Stimulated activated CD8-positive, alpha-beta memory T cell treated with anti-CD3 and anti-CD28 coated beads, Interleukin-4, amount 100 ng/mL, for 24 hours (primary cell): ENCODE measurements around the gene NOTCH1.
A peak's percentile ranks its signal among the peaks of the same experiment; 100 is the strongest.
"Not testable (repeated sequence)": the region's sequence is repeated elsewhere in the genome, so short reads cannot be mapped to it uniquely, and the experiment has no call there.

Experiments used
- DNase-seq: peaks from one replicate; pipeline ENCODE4 v3.0.0-alpha.2; 2020; ENCODE audit warnings: low read depth

The NOTCH1 gene

DNA sequence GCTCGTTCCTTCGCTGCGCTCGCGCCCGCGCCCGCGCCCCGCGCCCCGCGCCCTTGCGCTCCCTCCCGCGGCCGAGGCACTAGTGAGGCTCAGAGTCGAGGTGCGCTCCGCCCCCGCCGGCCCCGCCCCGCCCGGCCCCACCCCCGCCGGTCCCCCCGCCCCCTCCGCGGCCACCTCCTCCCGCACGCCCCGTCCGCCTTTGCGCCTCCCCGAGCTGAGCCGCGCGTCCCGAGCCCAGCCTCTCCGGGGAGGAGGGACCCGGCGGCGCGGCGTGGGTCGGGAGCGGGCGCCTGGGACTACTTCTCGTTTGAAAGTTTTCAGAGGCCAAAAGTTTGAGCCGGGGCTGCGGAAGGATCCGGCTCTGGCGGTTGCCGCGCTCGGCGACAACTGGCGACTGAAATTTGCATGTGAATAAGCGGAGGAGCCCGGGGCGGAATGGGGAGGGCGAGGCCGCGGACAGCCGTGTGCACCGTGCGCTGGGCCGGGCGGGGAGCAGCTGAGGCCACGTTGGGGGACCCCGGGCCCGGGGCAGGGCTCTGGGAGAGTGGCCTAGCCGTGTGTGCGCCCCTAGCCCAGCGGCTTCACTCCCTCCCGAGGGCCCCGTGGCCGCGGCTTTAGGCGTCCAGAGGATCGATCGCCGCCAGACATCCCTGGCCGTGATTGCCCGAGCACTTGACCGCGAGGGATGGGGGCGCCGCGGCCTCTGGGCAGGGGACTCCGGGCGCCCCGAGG lies at the start of gene NOTCH1:
NOTCH1 (minus strand) TSS at position 84 of the 732 bp plus-strand sequence. CDS start 262 bp downstream, outside the sequence.
- peak; percentile 85 for DNase-seq

DNA sequence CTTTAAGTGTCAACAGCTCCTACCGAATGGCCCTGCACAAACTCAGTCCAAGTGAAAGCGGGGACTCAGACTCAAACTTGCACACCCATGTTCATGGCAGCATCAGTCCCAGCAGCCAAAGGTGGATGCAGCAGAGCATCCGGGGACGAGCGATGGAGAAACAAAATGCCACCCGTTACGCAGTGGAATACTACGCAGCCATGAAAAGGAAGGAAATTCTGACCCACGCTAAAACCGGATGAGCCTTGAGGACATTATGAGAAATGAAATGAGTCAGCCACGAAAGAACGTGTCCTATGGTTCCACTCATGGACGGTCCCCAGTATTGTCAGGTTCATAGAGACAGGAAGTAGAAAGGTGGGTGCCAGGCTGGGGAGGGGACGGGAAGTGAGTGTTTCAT lies 48.6 kb upstream of the NOTCH1 start:
- no peak for DNase-seq

DNA sequence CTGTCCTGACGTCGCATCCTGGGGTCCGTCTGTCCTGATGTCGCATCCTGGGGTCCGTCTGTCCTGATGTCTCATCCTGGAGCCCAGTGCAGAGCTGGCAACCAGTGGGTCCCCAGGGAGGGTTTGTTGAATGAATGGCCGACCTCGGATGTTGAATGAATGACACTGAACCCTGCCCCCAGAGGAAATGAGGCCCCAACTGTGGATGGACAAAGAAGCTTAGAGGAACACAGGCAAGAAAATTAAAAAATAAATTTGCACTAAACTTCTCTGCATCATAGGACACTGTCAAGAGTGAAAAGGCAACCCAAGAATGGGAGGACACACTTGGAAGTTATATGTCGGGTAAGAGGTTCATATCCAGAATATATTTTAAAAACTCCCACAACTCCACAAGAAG lies 47.7 kb upstream of the NOTCH1 start:
- no peak for DNase-seq

DNA sequence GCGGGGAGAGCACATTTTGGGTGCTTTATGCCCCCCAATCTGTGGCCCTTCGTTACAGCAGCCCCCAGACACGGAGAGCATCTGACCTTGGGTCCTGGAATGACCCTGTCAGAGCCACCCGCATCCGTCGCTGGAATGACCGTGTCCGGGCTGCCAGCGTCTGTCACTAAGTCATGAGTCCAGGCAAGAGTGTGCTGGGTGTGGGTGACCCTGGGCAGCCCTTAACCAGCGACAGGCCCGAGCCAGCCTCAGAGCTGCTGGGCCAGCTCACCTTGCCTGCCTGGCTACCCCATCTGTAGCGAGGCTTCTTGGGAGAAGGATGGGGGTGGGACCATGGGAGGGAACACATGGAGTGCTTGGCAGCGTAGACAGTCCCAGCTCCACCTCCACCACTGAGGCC lies 46.8 kb upstream of the NOTCH1 start:
- no peak for DNase-seq

DNA sequence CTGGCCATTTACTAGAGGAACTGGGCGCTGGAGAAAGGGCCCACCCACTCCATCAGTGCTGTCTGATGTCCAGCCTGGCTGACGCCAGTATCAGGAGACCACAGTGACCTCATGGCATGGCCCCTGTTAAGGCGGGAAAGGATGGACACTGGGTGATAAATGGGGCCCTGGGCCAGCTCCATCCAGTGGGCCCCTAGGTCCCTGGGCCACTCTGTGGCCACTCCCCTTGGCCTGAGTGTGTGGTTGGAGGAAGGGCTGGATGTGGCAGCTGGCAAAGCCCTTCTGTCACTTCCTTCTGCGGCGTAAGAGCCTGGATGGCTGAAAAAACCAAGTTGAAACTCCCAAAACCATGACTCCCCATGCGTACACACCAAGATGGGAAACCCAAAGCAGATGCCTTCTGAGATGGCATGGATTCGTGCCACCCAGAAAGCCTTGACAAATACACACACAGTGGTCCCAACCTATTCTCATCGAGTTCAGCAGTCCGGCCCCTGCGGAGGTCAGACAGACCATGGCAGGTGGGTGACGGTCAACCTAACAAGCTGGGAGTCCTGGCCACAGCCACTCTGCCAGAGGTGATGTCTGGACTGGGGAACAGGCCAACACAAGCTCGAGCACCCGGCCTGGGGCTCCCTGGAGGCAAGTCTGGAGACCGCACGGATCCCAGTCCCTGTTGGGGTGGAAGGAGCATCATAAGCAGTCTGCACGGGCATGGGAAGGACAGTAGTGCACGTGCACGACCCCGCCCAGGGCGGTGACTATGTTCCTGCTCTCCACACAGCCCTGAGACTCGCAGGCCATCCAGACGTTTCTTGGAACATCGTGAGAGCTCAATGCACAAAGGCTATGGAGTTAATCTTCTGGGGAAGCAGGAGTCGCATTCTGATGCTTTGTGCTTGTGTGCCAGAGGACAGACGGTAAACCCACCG lies 45.2 kb upstream of the NOTCH1 start:
- no peak for DNase-seq

DNA sequence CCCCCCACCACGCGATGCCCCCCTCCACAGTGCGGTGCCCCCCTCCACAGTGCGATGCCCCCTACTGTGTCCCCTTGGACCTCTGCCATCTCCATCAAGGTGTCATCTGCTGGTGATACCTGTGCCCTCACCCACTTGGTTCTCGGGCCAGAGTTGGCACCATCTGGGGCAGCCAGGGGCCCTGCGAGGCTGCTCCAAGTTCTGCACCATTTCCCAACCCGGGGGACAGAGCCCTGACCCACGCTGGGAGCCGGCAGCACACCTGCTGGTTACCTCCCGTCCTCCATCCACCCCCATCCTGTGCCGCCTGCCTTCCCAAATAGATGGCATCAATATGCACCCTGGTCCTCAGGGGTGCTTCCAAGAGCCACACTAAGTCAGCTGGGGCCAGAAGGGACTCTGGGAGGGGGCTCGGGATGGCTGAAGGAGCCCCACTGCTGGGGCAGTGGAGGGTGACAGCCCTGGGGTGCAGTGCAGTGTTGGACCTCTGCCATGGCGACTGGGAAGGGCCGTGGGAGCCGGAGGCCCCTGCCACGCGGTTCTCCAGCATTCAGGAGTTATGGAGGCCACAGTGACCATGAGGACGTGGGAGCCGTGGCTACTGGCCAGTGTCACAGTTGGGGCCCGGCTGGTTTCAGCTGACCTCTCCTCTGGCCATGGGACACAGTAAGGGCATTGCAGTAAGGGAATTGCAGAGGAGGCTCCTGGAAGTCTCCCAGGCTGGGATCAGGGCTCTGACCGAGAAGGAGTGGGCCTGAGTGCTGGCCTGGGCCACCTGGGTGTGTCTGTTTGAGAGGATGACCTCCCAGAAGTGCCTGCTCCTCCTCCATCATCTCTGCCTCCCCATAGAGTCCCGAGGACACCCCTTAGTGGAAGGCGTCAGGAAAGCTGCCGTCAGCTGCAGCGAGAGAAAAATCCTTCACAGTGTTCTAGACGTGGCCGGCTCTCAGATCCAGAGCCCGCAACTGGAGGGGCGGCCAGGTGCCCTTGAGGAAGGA lies 44.2 kb upstream of the NOTCH1 start:
- no peak for DNase-seq

DNA sequence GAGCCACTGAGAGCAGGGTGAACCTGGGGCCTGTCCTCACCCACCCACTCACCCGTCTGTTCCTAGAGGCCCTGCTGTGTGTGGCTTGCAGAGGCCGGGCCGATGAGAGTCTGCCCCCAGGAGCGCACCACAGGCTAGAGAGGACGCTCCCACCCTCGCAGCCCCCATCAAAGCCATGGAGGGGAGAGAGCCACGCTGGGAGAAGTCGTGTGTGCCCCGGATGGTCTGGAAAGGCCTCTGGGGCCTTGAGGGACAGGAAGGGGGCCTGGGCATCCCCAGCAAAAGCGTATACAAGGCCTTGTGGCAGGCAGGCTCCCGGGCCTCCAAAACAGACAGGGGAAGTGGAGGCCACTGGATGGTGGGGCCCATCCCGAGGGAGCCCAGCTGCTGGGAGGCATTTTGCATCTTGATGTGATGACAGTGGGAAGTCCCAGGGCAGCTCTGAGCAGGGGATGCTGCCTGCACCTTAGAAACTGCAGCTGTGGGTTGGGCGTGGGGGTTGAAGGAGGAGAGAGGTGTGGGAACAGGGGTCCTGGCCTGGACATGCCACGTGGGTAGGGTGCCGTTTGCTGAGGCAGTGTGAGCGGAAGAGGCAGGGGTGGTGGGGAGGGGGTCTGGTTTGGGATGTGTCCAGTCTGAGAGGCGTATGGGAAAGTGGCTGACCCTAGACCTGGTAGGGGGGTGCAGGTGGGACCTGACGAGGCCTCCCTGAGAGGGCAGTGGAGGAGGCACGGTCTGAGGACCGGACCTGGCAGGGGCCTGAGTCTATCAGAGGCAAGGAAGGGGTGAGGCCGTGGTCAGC lies 43.0 kb upstream of the NOTCH1 start:
- no peak for DNase-seq

DNA sequence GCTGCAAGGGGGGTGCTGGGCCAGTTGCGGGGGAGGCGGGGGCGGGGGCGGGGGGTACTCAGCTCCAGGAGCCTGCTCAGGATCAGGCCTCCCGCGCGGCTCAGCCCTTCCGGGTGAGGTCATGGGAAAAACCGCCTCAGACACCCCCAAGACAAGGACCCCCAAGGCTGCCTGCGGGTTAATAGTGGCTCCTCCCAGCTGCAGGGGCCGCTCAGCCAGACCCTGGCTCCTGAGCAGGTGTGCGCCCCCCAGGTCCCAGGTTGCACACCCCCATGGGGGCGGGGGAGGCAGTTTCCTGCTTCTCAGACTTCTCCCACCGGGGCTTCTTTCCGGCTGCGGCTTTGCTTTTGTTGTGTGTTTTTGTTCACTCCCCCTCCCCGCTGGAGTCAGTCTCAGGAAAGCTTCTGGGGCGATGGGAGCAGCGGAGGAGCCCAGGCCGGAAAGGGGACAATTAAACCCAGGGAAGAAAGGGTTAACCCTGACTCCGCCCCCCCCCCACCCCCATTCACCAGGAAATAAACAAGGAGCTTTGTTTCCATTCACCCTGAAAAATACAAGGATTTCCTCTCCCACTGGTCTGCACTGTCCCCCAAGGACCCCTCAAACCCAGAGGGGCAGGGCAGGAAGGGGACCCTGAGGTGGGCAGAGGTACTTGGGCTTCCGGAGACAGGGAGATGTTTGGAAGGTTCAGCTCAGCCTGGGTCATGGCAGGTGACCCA lies 42.3 kb upstream of the NOTCH1 start:
- DNase-seq: no peak

DNA sequence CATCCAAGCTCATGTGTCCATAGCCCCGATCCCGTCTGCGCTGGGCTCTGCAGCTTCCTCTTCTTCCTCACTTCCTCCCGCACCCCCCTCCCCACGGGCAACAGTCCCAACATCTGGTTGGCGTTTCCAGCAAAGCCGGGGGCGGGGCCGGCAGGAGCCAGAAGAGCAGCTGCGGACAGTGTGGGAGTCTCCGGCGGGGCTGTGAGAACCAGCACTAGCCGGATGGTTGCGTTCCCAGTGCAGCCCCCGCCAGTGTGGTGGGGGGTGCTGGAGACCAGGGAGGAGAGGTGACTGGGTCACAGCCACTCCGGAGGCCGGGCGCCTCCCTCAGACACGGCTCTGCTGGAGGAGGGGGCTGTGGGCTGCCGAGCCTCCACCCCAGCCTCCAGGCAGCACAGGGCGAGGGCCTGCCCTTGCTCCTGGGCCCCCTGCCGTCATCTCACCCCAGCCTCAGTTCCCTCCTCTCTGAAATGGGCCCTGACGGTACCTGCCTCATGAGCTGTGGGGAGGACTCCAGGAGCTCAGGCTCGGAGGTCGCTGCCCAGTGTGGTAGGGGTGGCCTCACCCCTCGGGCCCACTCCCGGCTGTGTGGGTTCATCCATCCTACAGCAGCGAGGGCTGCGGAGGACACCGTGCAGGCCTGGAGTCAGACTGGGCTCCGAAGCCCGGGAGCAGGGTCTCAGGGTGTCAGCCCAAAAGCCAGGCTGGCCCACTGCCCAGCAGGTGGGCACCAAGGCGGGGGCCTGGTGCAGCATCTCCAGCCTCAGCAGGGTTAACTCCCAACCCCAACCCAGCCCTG lies 41.5 kb upstream of the NOTCH1 start:
- DNase-seq: no peak

DNA sequence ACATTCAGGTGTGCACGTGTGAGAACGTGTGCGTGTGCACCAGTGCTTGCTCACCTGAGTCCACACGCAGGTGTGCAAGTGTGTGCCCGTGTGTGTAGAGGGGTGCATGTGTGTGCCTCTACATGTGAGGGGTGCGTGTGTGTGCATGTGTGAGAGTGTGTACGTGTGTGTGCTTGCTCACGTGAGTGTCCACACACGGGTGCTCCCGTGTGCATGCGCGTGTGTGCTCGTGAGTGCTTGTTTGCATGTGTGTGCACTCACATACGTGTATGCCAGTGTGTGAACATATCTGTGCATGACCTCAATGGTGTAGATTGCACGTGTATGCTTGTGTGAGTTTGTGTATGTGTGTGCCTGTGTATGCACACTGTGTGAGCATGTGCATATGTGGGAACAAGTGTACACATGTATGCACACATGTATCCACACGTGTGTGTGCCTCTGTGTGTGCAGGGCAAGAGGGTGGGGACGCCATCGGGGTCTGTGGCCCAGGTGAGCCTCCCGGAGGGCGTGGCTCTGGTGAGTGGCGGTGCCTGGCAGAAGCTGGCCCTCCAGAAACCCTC lies 40.6 kb upstream of the NOTCH1 start:
- no peak for DNase-seq

DNA sequence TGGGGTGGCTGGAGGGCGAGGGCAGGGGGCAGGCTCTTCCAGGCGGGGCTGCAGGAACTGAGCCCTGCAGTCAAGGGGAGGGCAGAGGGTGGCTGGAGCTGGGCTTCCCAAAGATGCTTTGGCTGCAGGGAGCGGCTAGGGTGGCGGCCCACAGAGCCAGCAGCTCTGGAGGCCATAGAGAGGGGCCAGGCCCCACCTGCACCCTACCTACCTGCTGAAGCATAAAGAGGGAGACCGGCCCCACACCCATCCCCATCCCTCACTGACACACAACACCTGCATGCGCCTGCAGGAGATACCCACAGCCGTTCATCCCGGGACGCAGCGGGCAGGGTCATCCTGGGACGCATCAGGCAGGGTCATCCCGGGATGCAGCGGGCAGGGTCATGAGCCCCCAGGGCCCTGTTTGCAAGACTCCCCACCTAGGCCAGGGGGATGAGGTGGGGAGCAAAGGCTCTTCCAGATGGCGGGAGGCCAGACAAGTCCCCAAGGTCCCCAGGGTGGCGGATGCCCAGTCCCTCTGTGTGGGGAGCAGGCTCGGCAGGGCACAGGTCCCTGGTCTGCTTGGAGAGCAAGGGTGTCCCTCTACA lies 39.8 kb upstream of the NOTCH1 start:
- DNase-seq: no peak

DNA sequence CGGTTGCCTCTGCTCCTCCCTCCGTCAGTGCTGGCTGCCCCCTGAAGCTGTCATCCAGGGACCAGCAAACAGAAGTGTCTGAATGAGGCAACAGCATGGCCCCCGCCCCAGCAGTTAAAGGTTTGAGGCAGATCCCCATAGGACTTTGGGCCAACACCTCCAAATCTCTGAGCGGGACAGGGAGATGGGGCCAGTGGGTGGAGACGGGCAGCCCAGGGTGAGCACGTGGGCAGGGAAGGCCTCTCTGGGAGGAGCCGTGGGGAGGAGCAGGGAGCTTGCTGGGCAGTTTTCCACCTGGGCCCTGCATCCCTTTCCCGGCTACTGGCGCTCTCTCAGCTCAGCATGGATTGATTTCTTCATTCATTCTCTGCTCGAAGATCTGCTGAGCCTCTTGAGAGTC lies 39.1 kb upstream of the NOTCH1 start:
- DNase-seq: no peak

DNA sequence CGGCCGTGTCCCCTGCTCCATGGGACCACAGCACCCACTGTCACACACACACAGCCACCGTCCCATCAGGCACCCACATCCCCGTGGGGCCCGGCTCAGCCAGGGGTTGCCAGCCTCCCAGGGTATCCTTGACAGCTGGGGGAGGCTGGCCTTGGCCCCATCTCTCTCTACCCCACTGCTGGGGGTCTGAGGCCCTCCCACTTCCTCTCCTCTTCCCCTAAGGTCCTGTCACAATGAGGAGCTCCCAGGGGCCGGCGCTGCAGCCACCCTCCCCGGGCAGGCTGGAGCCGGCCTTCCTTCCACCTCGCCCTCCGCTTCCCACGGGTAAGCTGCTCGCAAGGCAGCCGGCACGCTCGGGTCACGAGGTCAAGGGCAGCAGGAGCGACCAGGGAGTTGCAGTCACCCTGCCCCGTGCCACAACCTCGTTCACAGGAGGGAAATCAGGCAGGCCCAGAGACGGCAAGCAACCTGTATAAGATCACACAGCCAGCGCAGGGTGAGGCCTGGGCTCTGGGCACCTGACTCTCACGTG lies 38.6 kb upstream of the NOTCH1 start:
- no peak for DNase-seq

DNA sequence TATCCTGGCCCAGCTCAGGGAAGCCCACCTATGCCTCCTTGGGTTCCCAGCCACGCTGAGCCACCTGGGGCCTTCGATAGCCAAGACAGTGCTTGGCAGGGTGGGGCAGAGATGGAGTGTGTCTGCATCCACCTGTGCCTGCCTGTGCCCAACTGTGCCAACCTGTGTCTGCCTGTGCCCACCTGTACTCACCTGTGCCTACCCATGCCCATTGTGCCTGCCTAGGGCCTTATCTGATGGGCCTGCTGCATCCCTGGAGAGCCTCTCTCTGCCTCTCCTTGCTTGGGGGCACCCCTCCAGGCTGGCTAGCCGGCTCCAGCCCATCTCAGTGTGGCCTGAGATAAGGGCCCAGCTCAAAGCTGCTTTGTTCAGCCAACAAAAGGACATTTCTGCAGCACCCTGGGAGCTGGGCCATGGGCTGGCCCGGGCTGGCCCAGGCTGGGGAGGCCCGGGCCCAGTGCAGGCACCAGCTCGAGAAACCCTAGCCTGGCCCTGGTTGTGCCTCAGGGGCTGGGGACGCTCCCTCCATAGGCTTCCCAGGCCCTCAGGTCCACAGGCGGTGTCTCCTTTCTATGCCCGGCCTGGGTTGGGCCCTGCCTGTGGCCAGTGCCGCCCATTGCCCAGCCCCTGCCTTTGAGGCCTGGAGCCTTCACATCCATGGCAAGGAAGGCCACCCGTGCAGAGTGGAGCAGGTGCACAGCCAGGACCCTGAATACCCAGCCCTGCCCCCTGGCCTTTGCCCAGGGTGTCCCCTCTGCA lies 37.3 kb upstream of the NOTCH1 start:
- DNase-seq: no peak

DNA sequence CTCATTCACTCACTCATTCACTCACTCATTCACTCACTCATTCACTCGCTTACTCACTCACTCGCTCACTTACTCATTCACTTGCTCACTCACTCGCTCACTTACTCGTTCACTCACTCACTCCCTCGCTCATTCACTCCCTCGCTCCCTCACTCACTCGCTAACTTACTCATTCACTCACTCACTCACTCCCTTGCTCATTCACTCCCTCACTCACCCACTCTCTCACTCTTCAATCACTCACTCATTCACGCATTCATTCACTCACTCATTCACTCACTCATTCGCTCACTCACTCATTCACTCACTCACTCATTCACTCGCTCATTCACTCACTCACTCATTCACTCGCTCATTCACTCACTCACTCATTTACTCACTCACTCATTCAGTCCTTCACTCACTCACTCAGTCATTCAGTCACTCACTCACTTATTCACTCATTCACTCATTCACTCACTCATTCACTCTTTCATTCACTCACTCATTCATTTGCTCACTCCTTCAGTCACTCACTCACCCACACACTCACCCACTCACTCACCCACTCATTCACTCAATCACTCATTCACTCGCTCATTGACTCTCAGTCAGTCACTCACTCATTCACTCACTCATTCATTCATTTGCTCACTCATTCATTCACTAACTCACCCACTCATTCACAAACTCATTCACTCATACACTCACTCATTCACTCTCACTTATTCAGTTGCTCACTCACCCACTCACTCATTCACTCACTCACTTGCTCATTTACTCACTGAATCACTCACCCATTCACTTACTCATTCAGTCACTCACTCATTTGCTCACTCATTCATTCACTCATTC lies 36.0 kb upstream of the NOTCH1 start:
- no peak for DNase-seq

DNA sequence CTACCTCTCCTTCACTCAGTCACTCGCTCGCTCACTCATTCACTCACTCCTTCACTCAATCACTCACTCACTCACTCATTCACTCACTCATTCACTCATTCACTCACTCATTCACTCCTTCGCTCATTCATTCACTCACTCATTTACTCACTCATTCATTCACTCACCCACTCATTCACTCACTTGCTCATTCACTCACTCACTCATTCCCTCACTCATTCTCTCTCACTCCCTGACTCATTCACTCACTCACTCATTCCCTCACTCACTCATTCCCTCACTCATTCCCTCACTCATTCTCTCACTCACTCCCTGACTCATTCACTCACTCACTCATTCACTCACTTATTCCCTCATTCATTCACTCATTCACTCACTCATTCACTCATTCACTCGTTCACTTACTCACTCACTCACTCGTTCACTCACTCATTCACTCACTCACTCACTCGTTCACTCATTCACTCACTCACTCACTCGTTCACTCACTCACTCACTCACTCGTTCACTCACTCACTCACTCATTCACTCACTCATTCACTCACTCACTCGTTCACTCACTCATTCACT lies 33.9 kb upstream of the NOTCH1 start:
- not testable (repeated sequence) for DNase-seq
